GM12892 (cell line): Measurements from ENCODE around the gene ATP6V0B.

Experiments
- POLR2A ChIP-seq: IDR thresholded peaks from 2 replicates; pipeline ENCODE4 v1.6.1; 2011; ENCODE audit warnings: low read depth, low read length, control low read depth
- POLR2AphosphoS5 ChIP-seq: IDR thresholded peaks from 2 replicates; pipeline ENCODE4 v1.6.1; 2011; ENCODE audit warnings: low read depth, low read length, control low read depth

GRCh38 chr1:43980255-43981134 lies 5.7 kb downstream of the ATP6V0B start:
- TF ChIP-seq POLR2A = no peak
- TF ChIP-seq POLR2AphosphoS5 = no peak
